Smooth muscle cell (in vitro differentiated cells): ENCODE data around the gene LRGUK. TPM values are rescaled to one million over a fixed set of nuclear protein-coding genes. Genes with fewer than 3 reads are reported as not detected.

Source experiments
- DNase-seq: peaks from one replicate; lab custom pipeline; 2025; ENCODE audit not compliant: unreplicated experiment; lab: John Stamatoyannopoulos, UW
- H2AFZ ChIP-seq: fragments of 200-600 bp; sonication (generic); 2 replicates; pipeline ENCODE4 v1.6.0; 2016; ENCODE audit warnings: antibody characterized with exemption, low read depth, mild to moderate bottlenecking
- H3F3A ChIP-seq: fragments of 200-600 bp; sonication (generic); 2 replicates; pipeline ENCODE4 v1.6.0; 2017; ENCODE audit warnings: antibody characterized with exemption, low read depth
- H3K27ac ChIP-seq: fragments of 200-600 bp; sonication (generic); 2 replicates; pipeline ENCODE4 v1.5.1; 2016; ENCODE audit warnings: low read depth, mild to moderate bottlenecking
- H3K27me3 ChIP-seq: fragments of 200-600 bp; sonication (generic); 2 replicates; pipeline ENCODE4 v1.6.1; 2016; ENCODE audit warnings: low read depth, mild to moderate bottlenecking
- H3K36me3 ChIP-seq: fragments of 200-600 bp; sonication (generic); 2 replicates; pipeline ENCODE4 v1.5.1; 2016; ENCODE audit warnings: low read depth
- H3K4me1 ChIP-seq: fragments of 200-600 bp; sonication (generic); 2 replicates; pipeline ENCODE4 v1.5.1; 2016; ENCODE audit warnings: low read depth
- H3K4me2 ChIP-seq: fragments of 200-600 bp; sonication (generic); 2 replicates; pipeline ENCODE4 v1.6.0; 2016; ENCODE audit warnings: mild to moderate bottlenecking
- H3K4me3 ChIP-seq: fragments of 200-600 bp; sonication (generic); 2 replicates; pipeline ENCODE4 v1.5.1; 2016; ENCODE audit warnings: mild to moderate bottlenecking
- H3K79me2 ChIP-seq: fragments of 200-600 bp; sonication (generic); 2 replicates; pipeline ENCODE4 v1.6.0; 2016; ENCODE audit warnings: low read depth, mild to moderate bottlenecking
- H3K9ac ChIP-seq: fragments of 200-600 bp; sonication (generic); 2 replicates; pipeline ENCODE4 v1.6.0; 2016; ENCODE audit warnings: low read depth
- H3K9me3 ChIP-seq: fragments of 200-600 bp; sonication (generic); replicated peaks from 2 replicates; pipeline ENCODE4 v1.5.1; 2016; ENCODE audit warnings: low read depth
- H4K20me1 ChIP-seq: fragments of 200-600 bp; sonication (generic); 2 replicates; pipeline ENCODE4 v1.6.0; 2016; ENCODE audit warnings: low read depth
- CTCF ChIP-seq: fragments of 200-600 bp; sonication (generic); IDR thresholded peaks from 2 replicates; pipeline ENCODE4 v1.5.1; 2017; ENCODE audit warnings: borderline replicate concordance, mild to moderate bottlenecking, antibody characterized with exemption; ENCODE audit not compliant: insufficient read depth, poor library complexity, severe bottlenecking
- WGBS: methylation state at CpG from one replicate; pipeline ENCODE4 v1.1.7; 2016; ENCODE audit warnings: low lambda C conversion rate; 5-methylcytosine and 5-hydroxymethylcytosine counted together
- polyA plus RNA-seq: library from polyadenylated mRNA; unstranded; fragments of >200 nt; fragmentation: Nextera tagmentation; extraction: Ambion mirVana; gene quantifications from 2 replicates; pipeline ENCODE4 v1.2.1, GENCODE V29; 2016
- total RNA-seq: library from RNA; depleted of rRNA; stranded (reverse); fragments of >200 nt; gene quantifications from 2 replicates; pipeline ENCODE4 v1.2.3, GENCODE V29; 2014

LRGUK gene
- total and polyA plus RNA-seq, 2 experiments from 2014 or later, result 0.18 TPM; not detected in 1

GRCh38 chr7:134086998-134087735, 40.0 kb upstream of the LRGUK start:
- no peak for TF ChIP-seq CTCF
- H3K36me3 ChIP-seq, result no peaks in the 10 kb centered on the region
- no peaks in the 10 kb centered on the region for H3F3A ChIP-seq
- no peak overlapping the region for H3K27ac ChIP-seq
- H3K4me1 ChIP-seq, result no peaks in the 10 kb centered on the region
- H4K20me1 ChIP-seq, result no peaks in the 10 kb centered on the region
- no peak overlapping the region for H3K4me3 ChIP-seq
- no peaks in the 10 kb centered on the region for H3K79me2 ChIP-seq
- no peak overlapping the region for H3K4me2 ChIP-seq
- no peak overlapping the region for H2AFZ ChIP-seq
- H3K27me3 ChIP-seq, result no peaks in the 10 kb centered on the region
- no peak for DNase-seq
- peaks cover 10% of the 10 kb centered on the region for H3K9me3 ChIP-seq
- no peak overlapping the region for H3K9ac ChIP-seq
- WGBS, result 93% methylated on average over 2 of the region's 2 CpGs

- Histone ChIP-seq H3K27ac (no peak overlapping the region), H2AFZ (no peak overlapping the region), H3K9me3 (peaks cover 10% of the 10 kb centered on the region), H3K36me3 (no peaks in the 10 kb centered on the region), H4K20me1 (no peaks in the 10 kb centered on the region), H3K79me2 (no peaks in the 10 kb centered on the region), H3K27me3 (no peaks in the 10 kb centered on the region), H3K9ac (no peak overlapping the region), H3K4me2 (no peak overlapping the region), H3K4me1 (no peaks in the 10 kb centered on the region), H3F3A (no peaks in the 10 kb centered on the region), H3K4me3 (no peak overlapping the region)
- no peak for TF ChIP-seq CTCF
- no peak for DNase-seq
Measured at GRCh38 chr7:134088199-134088598, 38.9 kb upstream of the LRGUK start.

GRCh38 chr7:134089446-134089845, 37.7 kb upstream of the LRGUK start:
- Histone ChIP-seq H3K79me2 (no peaks in the 10 kb centered on the region), H3K4me2 (no peak overlapping the region), H3K27me3 (no peaks in the 10 kb centered on the region), H3K9me3 (peaks cover 10% of the 10 kb centered on the region), H3F3A (no peaks in the 10 kb centered on the region), H3K4me3 (no peak overlapping the region), H3K4me1 (no peaks in the 10 kb centered on the region), H3K27ac (no peak overlapping the region), H3K36me3 (no peaks in the 10 kb centered on the region), H4K20me1 (no peaks in the 10 kb centered on the region), H3K9ac (no peak overlapping the region), H2AFZ (no peak overlapping the region)
- 62% methylated on average over 4 of the region's 4 CpGs for WGBS
- no peak for DNase-seq
- no peak for TF ChIP-seq CTCF

GRCh38 chr7:134098072-134098471, 29.1 kb upstream of the LRGUK start:
- no peak overlapping the region for H3K9ac ChIP-seq
- WGBS, result 84% methylated on average over 4 of the region's 4 CpGs
- H3K79me2 ChIP-seq, result no peaks in the 10 kb centered on the region
- H3K4me3 ChIP-seq, result no peak overlapping the region
- no peaks in the 10 kb centered on the region for H3K4me1 ChIP-seq
- no peak for DNase-seq
- H3K36me3 ChIP-seq, result no peaks in the 10 kb centered on the region
- H3K27me3 ChIP-seq, result no peaks in the 10 kb centered on the region
- no peaks in the 10 kb centered on the region for H4K20me1 ChIP-seq
- no peak overlapping the region for H3K4me2 ChIP-seq
- no peaks in the 10 kb centered on the region for H3K9me3 ChIP-seq
- no peak overlapping the region for H2AFZ ChIP-seq
- no peak overlapping the region for H3K27ac ChIP-seq
- TF ChIP-seq CTCF, result no peak
- no peaks in the 10 kb centered on the region for H3F3A ChIP-seq
